ENCODE data around the gene AMOTL2.

- no peak for TF ChIP-seq POLR2AphosphoS5 (IDR thresholded peaks at IDR 0.05)
- no peak for TF ChIP-seq CTCF (IDR thresholded peaks at IDR 0.05)
Observed at GRCh38 chr3:134337511-134338200, 36.6 kb downstream of the AMOTL2 start.

Measured in gastroesophageal sphincter (tissue), 3 donors.